HEK293 (cell line): ENCODE results near the gene PLCXD1.

Source experiments
- BCL11B ChIP-seq: fragments of 450-650 bp; formaldehyde crosslinking; IDR thresholded peaks from 2 replicates; pipeline ENCODE4 v1.5.1; 2016; ENCODE audit warnings: low read depth, missing biosample characterization, missing genetic modification characterization
- GLI4 ChIP-seq: fragments of 450-650 bp; formaldehyde crosslinking; IDR thresholded peaks from 2 replicates; pipeline ENCODE4 v1.5.1; 2016; ENCODE audit warnings: missing biosample characterization, missing genetic modification characterization
- ZNF274 ChIP-seq, 2 experiments: fragments of 200-500 bp in 1 of 2; fragments of 450-650 bp in 1 of 2; sonication (Bioruptor generic) in 1 of 2; formaldehyde crosslinking in 1 of 2; IDR thresholded peaks; 2 replicates each; pipeline versions ENCODE4 v1.5.1 to v1.6.1; 2014 to 2016; ENCODE audit warnings: borderline replicate concordance in 1 of 2, inconsistent platforms in 1 of 2, low read length in 1 of 2, missing biosample characterization in 1 of 2, missing genetic modification characterization in 1 of 2
- TF ChIP-seq, protein P1 (sequence below): fragments of 450-650 bp; formaldehyde crosslinking; IDR thresholded peaks from 2 replicates; pipeline ENCODE4 v1.5.1; 2016; ENCODE audit warnings: missing biosample characterization, missing genetic modification characterization

GRCh38 chrX:334331-334891 is 53.2 kb downstream of the PLCXD1 start:
- TF ChIP-seq BCL11B (tag by site-specific recombination) (no peak), ZNF274 (IDR thresholded peaks at IDR 0.05; ENCODE audit: low read length) (no peak), ZNF274 (tag by site-specific recombination; IDR thresholded peaks at IDR 0.05; ENCODE audit: borderline replicate concordance) (no peak), GLI4 (no peak)
- TF ChIP-seq, protein P1, sequence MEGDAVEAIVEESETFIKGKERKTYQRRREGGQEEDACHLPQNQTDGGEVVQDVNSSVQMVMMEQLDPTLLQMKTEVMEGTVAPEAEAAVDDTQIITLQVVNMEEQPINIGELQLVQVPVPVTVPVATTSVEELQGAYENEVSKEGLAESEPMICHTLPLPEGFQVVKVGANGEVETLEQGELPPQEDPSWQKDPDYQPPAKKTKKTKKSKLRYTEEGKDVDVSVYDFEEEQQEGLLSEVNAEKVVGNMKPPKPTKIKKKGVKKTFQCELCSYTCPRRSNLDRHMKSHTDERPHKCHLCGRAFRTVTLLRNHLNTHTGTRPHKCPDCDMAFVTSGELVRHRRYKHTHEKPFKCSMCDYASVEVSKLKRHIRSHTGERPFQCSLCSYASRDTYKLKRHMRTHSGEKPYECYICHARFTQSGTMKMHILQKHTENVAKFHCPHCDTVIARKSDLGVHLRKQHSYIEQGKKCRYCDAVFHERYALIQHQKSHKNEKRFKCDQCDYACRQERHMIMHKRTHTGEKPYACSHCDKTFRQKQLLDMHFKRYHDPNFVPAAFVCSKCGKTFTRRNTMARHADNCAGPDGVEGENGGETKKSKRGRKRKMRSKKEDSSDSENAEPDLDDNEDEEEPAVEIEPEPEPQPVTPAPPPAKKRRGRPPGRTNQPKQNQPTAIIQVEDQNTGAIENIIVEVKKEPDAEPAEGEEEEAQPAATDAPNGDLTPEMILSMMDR (tag by site-specific recombination): no peak
